Measurements from ENCODE around the gene NHS. TPM values are rescaled to one million over a fixed set of nuclear protein-coding genes. Genes with fewer than 3 reads are reported as not detected.

Gene NHS
- total RNA-seq, 1 experiment from 2014 or later: 5.7 TPM

GRCh38 chrX:17588303-17588702, 213.3 kb downstream of the NHS start:
- Histone ChIP-seq H3K27ac (ENCODE audit: low read depth, low read length) (no peak overlapping the region), H3K27me3 (ENCODE audit: insufficient read depth, low read length) (no peaks in the 10 kb centered on the region), H3K4me2 (ENCODE audit: low read length) (no peak overlapping the region), H3K9me3 (ENCODE audit: control insufficient read depth in 1 of 2, insufficient read depth in 1 of 2, low read depth in 1 of 2, low read length in 2 of 2) (no peaks in the 10 kb centered on the region), H3K9me2 (ENCODE audit: insufficient read depth) (no peaks in the 10 kb centered on the region), H3K4me3 (replicated peaks in 1 of 2; ENCODE audit: low read depth in 1 of 2, low read length in 2 of 2) (no peak overlapping the region), H2AFZ (ENCODE audit: low read depth, low read length, poor library complexity, severe bottlenecking) (no peak overlapping the region), H3K4me1 (ENCODE audit: control insufficient read depth in 1 of 2, insufficient read depth in 2 of 2, low read length in 2 of 2) (peaks cover 0 to 8% of the 10 kb centered on the region in 2 experiments; a peak in 2 of 4 replicates), H3K9ac (ENCODE audit: low read length) (no peak overlapping the region), H3K36me3 (ENCODE audit: control insufficient read depth in 1 of 2, insufficient read depth in 2 of 2, low read length in 2 of 2) (no peaks in the 10 kb centered on the region), H4K20me1 (ENCODE audit: insufficient read depth) (no peaks in the 10 kb centered on the region), H3K79me2 (ENCODE audit: insufficient read depth, low read length) (no peaks in the 10 kb centered on the region)
- ChIA-PET POLR2A (no interaction called here), RAD21 (ENCODE audit: low non-redundant PET in 1 of 2, low total read pairs in 2 of 2, uncharacterized antibody in 2 of 2, unreplicated experiment in 2 of 2) (no interaction called here), CTCF (no interaction called here)
- TF ChIP-seq EZH2 (IDR thresholded peaks at IDR 0.05): no peak
- TF ChIP-seq RAD21 (IDR thresholded peaks at IDR 0.05; ENCODE audit: low read depth): no peak
- TF ChIP-seq REST (IDR thresholded peaks at IDR 0.05; ENCODE audit: low read depth): no peak
- no peak for TF ChIP-seq CBX3 (IDR thresholded peaks at IDR 0.05; ENCODE audit: low read depth)
- no peak for TF ChIP-seq ELF1 (IDR thresholded peaks at IDR 0.05; ENCODE audit: borderline replicate concordance, low read depth)
- no peak for TF ChIP-seq TCF7L2 (IDR thresholded peaks at IDR 0.05; ENCODE audit: borderline replicate concordance, extremely low read depth, insufficient read depth, insufficient read length)
- TF ChIP-seq SIN3A (IDR thresholded peaks at IDR 0.05; ENCODE audit: low read depth): no peak
- no peak for TF ChIP-seq FOSL1 (IDR thresholded peaks at IDR 0.05; ENCODE audit: low read depth)
- no peak for TF ChIP-seq YY1 (IDR thresholded peaks at IDR 0.05; ENCODE audit: extremely low read depth, insufficient replicate concordance, low read depth, low read length)
- no peak for TF ChIP-seq EZH2phosphoT487 (IDR thresholded peaks at IDR 0.05; ENCODE audit: borderline replicate concordance)
- no peak for TF ChIP-seq CTCF (IDR thresholded peaks at IDR 0.05 in 2 of 3, conservative IDR thresholded peaks at IDR 0.05 in 1 of 3; ENCODE audit: borderline replicate concordance in 1 of 3, insufficient read depth in 1 of 3, low read depth in 2 of 3, low read length in 2 of 3)
- no peak for TF ChIP-seq POLR2AphosphoS5 (IDR thresholded peaks at IDR 0.05; ENCODE audit: low read depth, low read length)
- no peak for TF ChIP-seq ZBTB33 (IDR thresholded peaks at IDR 0.05; ENCODE audit: extremely low read depth, insufficient replicate concordance, low read length)
- TF ChIP-seq SRF (IDR thresholded peaks at IDR 0.05; ENCODE audit: low read depth): no peak
- TF ChIP-seq ZNF274 (IDR thresholded peaks at IDR 0.05; ENCODE audit: low read depth, low read length): no peak
- TF ChIP-seq MAX (IDR thresholded peaks at IDR 0.05): no peak
- BruUV-seq (replicated peaks): no TSS peak
- intact Hi-C loops (cut with micrococcal nuclease): no loop called here
- DNase-seq (ENCODE audit: low read depth, low spot score) (no peak), ATAC-seq (no peak)
